22Rv1 (cell line): Measurements from ENCODE around the gene RNF5.

ENCODE experiments used
- H3K27ac ChIP-seq: fragments of 450-650 bp; 2 replicates; pipeline ENCODE4 v1.5.1; 2017
- CTCF ChIP-seq: fragments of 450-650 bp; IDR thresholded peaks from 2 replicates; pipeline ENCODE4 v1.5.1; 2017; ENCODE audit warnings: mild to moderate bottlenecking
- ZFX ChIP-seq: fragments of 450-650 bp; IDR thresholded peaks from 2 replicates; pipeline ENCODE4 v1.6.1; 2017; ENCODE audit warnings: antibody characterized with exemption, borderline replicate concordance

The RNF5 gene

GRCh38 chr6:32166411-32167061, 11.7 kb upstream of the RNF5 start:
- peak overlapping the region; percentile 35; the same call in 1 of the 2 replicates for H3K27ac ChIP-seq
- no peak for TF ChIP-seq ZFX
- TF ChIP-seq CTCF: peak; percentile 22; the same call in 1 of the 2 replicates

- H3K27ac ChIP-seq: peak overlapping the region; percentile 35
Observed at GRCh38 chr6:32167154-32167760, 10.9 kb upstream of the RNF5 start.

GRCh38 chr6:32167761-32168262, 10.4 kb upstream of the RNF5 start:
- H3K27ac ChIP-seq: peak overlapping the region; percentile 35
- TF ChIP-seq CTCF (no peak), ZFX (no peak)

More at GRCh38 chr6:32167154-32167760, 10.9 kb upstream of the RNF5 start:
- no peak for TF ChIP-seq CTCF
- no peak for TF ChIP-seq ZFX

- peak overlapping the region; percentile 35 for H3K27ac ChIP-seq
- no peak for TF ChIP-seq ZFX
- TF ChIP-seq CTCF: no peak
Observed at GRCh38 chr6:32168350-32168749, 9.9 kb upstream of the RNF5 start.

- 0 out of 2 replicates have a peak overlapping the region, but pooled peaks have one; percentile 35 for H3K27ac ChIP-seq
Observed at GRCh38 chr6:32168807-32169591, 9.2 kb upstream of the RNF5 start.

GRCh38 chr6:32170294-32170693, 7.9 kb upstream of the RNF5 start:
- no peak for TF ChIP-seq CTCF
- TF ChIP-seq ZFX: no peak
- no peak overlapping the region for H3K27ac ChIP-seq

More at GRCh38 chr6:32168807-32169591, 9.2 kb upstream of the RNF5 start:
- TF ChIP-seq CTCF (no peak), ZFX (no peak)
